ENCODE data around the gene PRKCQ.

PRKCQ gene

DNA sequence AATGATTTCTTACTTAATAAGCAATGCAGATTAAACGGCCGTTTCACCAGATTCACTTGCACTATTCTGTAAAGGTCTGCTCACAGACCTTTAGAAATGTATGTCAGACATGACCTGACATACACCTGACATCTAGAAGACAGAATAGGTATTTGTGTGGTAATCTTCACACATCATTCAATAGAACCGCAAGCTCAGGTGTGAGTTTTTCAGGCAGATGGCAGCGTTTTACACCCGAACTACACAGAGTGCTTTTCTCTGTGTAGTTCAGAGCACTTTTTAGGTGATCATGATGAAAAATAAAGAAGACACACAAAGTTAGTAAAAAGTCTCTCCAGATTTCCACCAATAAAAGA lies 63.2 kb downstream of the PRKCQ start:
- DNase-seq (ENCODE audit: low read depth) = no peak
- H3K4me3 ChIP-seq (ENCODE audit: low read length) = no peak overlapping the region
- TF ChIP-seq CTCF (conservative IDR thresholded peaks at IDR 0.05; ENCODE audit: low read length) = no peak

DNA sequence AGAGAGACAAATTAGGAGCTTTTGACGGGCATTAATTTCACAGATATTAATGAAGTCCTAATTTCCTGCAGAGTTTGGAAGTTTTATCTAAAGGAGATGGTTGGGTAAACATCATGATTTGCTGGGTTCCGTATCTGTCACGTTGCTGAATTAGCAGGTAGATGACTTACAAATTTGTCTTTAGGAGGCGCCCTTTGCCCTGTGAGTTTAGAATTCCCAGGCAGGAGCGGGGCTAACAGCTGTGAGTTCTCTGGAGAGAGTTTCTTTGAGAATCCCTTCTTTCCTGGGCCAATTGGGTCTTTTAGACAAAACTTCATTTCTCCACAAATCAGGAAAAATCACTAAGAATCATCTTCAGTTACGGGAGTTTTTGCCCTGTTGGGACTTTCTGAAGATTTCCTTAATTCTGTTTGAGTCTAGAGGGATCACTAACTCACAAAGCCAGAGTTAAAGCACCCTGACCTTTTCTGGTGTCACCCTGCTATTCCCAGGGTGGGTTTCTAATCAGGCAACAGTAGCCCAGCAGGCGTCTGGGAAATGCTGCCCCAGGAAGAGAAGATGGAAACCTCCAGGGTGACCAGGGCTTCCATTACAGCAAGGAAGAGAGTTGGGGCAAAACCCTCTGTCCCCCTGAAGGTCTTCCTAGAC lies 63.7 kb downstream of the PRKCQ start:
- H3K4me3 ChIP-seq (ENCODE audit: low read length) = no peak overlapping the region
- no peak for DNase-seq (ENCODE audit: low read depth)
- no peak for TF ChIP-seq CTCF (conservative IDR thresholded peaks at IDR 0.05; ENCODE audit: low read length)

- no peak for TF ChIP-seq CTCF (conservative IDR thresholded peaks at IDR 0.05; ENCODE audit: low read length)
- no peak for DNase-seq (ENCODE audit: low read depth)
Observed at GRCh38 chr10:6514844-6515780, 65.0 kb downstream of the PRKCQ start.

GRCh38 chr10:6514180-6514579 lies 65.9 kb downstream of the PRKCQ start:
- no peak for DNase-seq (ENCODE audit: low read depth)
- no peak for TF ChIP-seq CTCF (conservative IDR thresholded peaks at IDR 0.05; ENCODE audit: low read length)

More at GRCh38 chr10:6514844-6515780, 65.0 kb downstream of the PRKCQ start:
- no peak overlapping the region for H3K4me3 ChIP-seq (ENCODE audit: low read length)

GRCh38 chr10:6513476-6513875 lies 66.6 kb downstream of the PRKCQ start:
- no peak overlapping the region for H3K4me3 ChIP-seq (ENCODE audit: low read length)
- DNase-seq (ENCODE audit: low read depth) = no peak
- no peak for TF ChIP-seq CTCF (conservative IDR thresholded peaks at IDR 0.05; ENCODE audit: low read length)

More at GRCh38 chr10:6514180-6514579, 65.9 kb downstream of the PRKCQ start:
- H3K4me3 ChIP-seq (ENCODE audit: low read length) = no peak overlapping the region

- no peak for TF ChIP-seq CTCF (conservative IDR thresholded peaks at IDR 0.05; ENCODE audit: low read length)
- DNase-seq (ENCODE audit: low read depth) = no peak
Observed at GRCh38 chr10:6512182-6512581, 67.9 kb downstream of the PRKCQ start.

GRCh38 chr10:6511347-6511746 lies 68.7 kb downstream of the PRKCQ start:
- no peak for DNase-seq (ENCODE audit: low read depth)
- no peak for TF ChIP-seq CTCF (conservative IDR thresholded peaks at IDR 0.05; ENCODE audit: low read length)
- no peak overlapping the region for H3K4me3 ChIP-seq (ENCODE audit: low read length)

More at GRCh38 chr10:6512182-6512581, 67.9 kb downstream of the PRKCQ start:
- no peak overlapping the region for H3K4me3 ChIP-seq (ENCODE audit: low read length)
